22Rv1 (cell line): Measurements from ENCODE around the gene MEPCE.

Experiments
- H3K27ac ChIP-seq: fragments of 450-650 bp; 2 replicates; pipeline ENCODE4 v1.5.1; 2017
- CTCF ChIP-seq: fragments of 450-650 bp; IDR thresholded peaks from 2 replicates; pipeline ENCODE4 v1.5.1; 2017; ENCODE audit warnings: mild to moderate bottlenecking
- ZFX ChIP-seq: fragments of 450-650 bp; IDR thresholded peaks from 2 replicates; pipeline ENCODE4 v1.6.1; 2017; ENCODE audit warnings: antibody characterized with exemption, borderline replicate concordance

The MEPCE gene

GRCh38 chr7:100398239-100398638 is 31.4 kb upstream of the MEPCE start:
- no peak; the same call in 1 of the 2 replicates for TF ChIP-seq CTCF
- TF ChIP-seq ZFX, result no peak
- H3K27ac ChIP-seq, result no peak overlapping the region

GRCh38 chr7:100400041-100400440 is 29.6 kb upstream of the MEPCE start:
- TF ChIP-seq CTCF, result no peak
- TF ChIP-seq ZFX, result no peak

GRCh38 chr7:100400656-100401055 is 29.0 kb upstream of the MEPCE start:
- H3K27ac ChIP-seq, result no peak overlapping the region
- peak; percentile 29; the same call in 1 of the 2 replicates for TF ChIP-seq CTCF
- TF ChIP-seq ZFX, result no peak

More at GRCh38 chr7:100400041-100400440, 29.6 kb upstream of the MEPCE start:
- H3K27ac ChIP-seq, result no peak overlapping the region

GRCh38 chr7:100401811-100402210 is 27.8 kb upstream of the MEPCE start:
- no peak overlapping the region for H3K27ac ChIP-seq
- no peak for TF ChIP-seq CTCF
- no peak for TF ChIP-seq ZFX

- no peak overlapping the region for H3K27ac ChIP-seq
- TF ChIP-seq ZFX, result no peak
- no peak for TF ChIP-seq CTCF
These were observed 27.4 kb upstream of the MEPCE start for GRCh38 chr7:100402241-100402640.

GRCh38 chr7:100406767-100407166 is 22.9 kb upstream of the MEPCE start:
- H3K27ac ChIP-seq, result no peak overlapping the region
- no peak for TF ChIP-seq ZFX
- TF ChIP-seq CTCF, result no peak

GRCh38 chr7:100407285-100408180 is 22.1 kb upstream of the MEPCE start:
- peak; percentile 89 for TF ChIP-seq CTCF
- TF ChIP-seq ZFX, result no peak
- no peak overlapping the region for H3K27ac ChIP-seq
